ENCODE results near the gene CNNM2.
A peak's percentile ranks its signal among the peaks of the same experiment; 100 is the strongest.

Gene CNNM2

GRCh38 chr10:102914781-102915180, 3.3 kb upstream of the CNNM2 start:
- H3K27ac ChIP-seq, result no peak overlapping the region
- TF ChIP-seq ZFX (IDR thresholded peaks at IDR 0.05) (no peak), CTCF (conservative IDR thresholded peaks at IDR 0.05) (no peak)

- H3K27ac ChIP-seq, result no peak overlapping the region
- no peak for TF ChIP-seq ZFX (IDR thresholded peaks at IDR 0.05)
- TF ChIP-seq CTCF (conservative IDR thresholded peaks at IDR 0.05), result no peak
Observed at GRCh38 chr10:102916173-102916572, 1.9 kb upstream of the CNNM2 start.

- peak overlapping the region; percentile 81 for H3K27ac ChIP-seq
- TF ChIP-seq ZFX (IDR thresholded peaks at IDR 0.05) (no peak), CTCF (conservative IDR thresholded peaks at IDR 0.05) (peak; percentile 99)
Observed at GRCh38 chr10:102917314-102917961, 656 bp upstream of the CNNM2 start.

GRCh38 chr10:102918817-102919245, 737 bp downstream of the CNNM2 start:
- peak overlapping the region; percentile 81 for H3K27ac ChIP-seq
- no peak for TF ChIP-seq ZFX (IDR thresholded peaks at IDR 0.05)
- no peak; the same call in 1 of the 2 replicates for TF ChIP-seq CTCF (conservative IDR thresholded peaks at IDR 0.05)

GRCh38 chr10:102919246-102919959, 1.3 kb downstream of the CNNM2 start:
- peak overlapping the region; percentile 81 for H3K27ac ChIP-seq
- TF ChIP-seq ZFX (IDR thresholded peaks at IDR 0.05) (no peak), CTCF (conservative IDR thresholded peaks at IDR 0.05) (no peak)

- H3K27ac ChIP-seq, result no peak overlapping the region
- no peak for TF ChIP-seq CTCF (conservative IDR thresholded peaks at IDR 0.05)
- TF ChIP-seq ZFX (IDR thresholded peaks at IDR 0.05), result no peak
Observed at GRCh38 chr10:102919992-102920739, 2.1 kb downstream of the CNNM2 start.

- TF ChIP-seq ZFX (IDR thresholded peaks at IDR 0.05) (no peak), CTCF (conservative IDR thresholded peaks at IDR 0.05) (no peak)
Observed at GRCh38 chr10:102923601-102924000, 5.5 kb downstream of the CNNM2 start.

More at GRCh38 chr10:102923601-102924000, 5.5 kb downstream of the CNNM2 start:
- H3K27ac ChIP-seq, result no peak overlapping the region
